Measurements from ENCODE around the gene FES.

- TF ChIP-seq TCF3 (IDR thresholded peaks at IDR 0.05; ENCODE audit: borderline replicate concordance, insufficient read depth, low read depth, low read length) (no peak), FOXK2 (IDR thresholded peaks at IDR 0.05) (no peak), BCL11A (IDR thresholded peaks at IDR 0.05; ENCODE audit: low read depth, low read length) (no peak), CTCF (IDR thresholded peaks at IDR 0.05 in 2 of 3, conservative IDR thresholded peaks at IDR 0.05 in 1 of 3; ENCODE audit: control insufficient read depth in 2 of 3, extremely low read depth in 1 of 3, insufficient read depth in 1 of 3, low read depth in 3 of 3, low read length in 3 of 3) (no peak), TARDBP (IDR thresholded peaks at IDR 0.05; ENCODE audit: borderline replicate concordance) (no peak), NR2C2 (IDR thresholded peaks at IDR 0.05; ENCODE audit: borderline replicate concordance, control insufficient read depth, insufficient read length, low read depth) (no peak), ATF3 (IDR thresholded peaks at IDR 0.05; ENCODE audit: borderline replicate concordance, extremely low read depth, low read depth, low read length) (no peak), TAF1 (IDR thresholded peaks at IDR 0.05; ENCODE audit: borderline replicate concordance, low read depth, low read length) (no peak), REST (IDR thresholded peaks at IDR 0.05; ENCODE audit: low read depth, low read length) (no peak), POLR2AphosphoS5 (IDR thresholded peaks at IDR 0.05; ENCODE audit: low read length) (no peak), NFYB (IDR thresholded peaks at IDR 0.05; ENCODE audit: insufficient read depth, low read depth, low read length) (no peak), POLR2AphosphoS2 (IDR thresholded peaks at IDR 0.05; ENCODE audit: low read depth, low read length) (no peak), MXI1 (IDR thresholded peaks at IDR 0.05; ENCODE audit: low read depth, low read length) (no peak)
These were observed 32.2 kb downstream of the FES start for GRCh38 chr15:90916461-90916860.

Measured in GM12878 (cell line).